Choroid plexus epithelial cell (primary cell): Measurements from ENCODE around the gene EEF1AKMT2.

Experiments
- DNase-seq: peaks from one replicate; pipeline ENCODE4 v3.0.0-alpha.2; 2010; ENCODE audit warnings: low read depth
- H3K4me3 ChIP-seq: 2 replicates; pipeline ENCODE4 v1.5.1; 2011; ENCODE audit warnings: low read depth, mild to moderate bottlenecking, control low read depth, low read length, moderate library complexity
- TF ChIP-seq, protein P1 (sequence below): conservative IDR thresholded peaks from 2 replicates; pipeline ENCODE4 v1.5.1; 2011; ENCODE audit warnings: low read depth, mild to moderate bottlenecking, control low read depth, inconsistent platforms, low read length, moderate library complexity

The EEF1AKMT2 gene

DNA sequence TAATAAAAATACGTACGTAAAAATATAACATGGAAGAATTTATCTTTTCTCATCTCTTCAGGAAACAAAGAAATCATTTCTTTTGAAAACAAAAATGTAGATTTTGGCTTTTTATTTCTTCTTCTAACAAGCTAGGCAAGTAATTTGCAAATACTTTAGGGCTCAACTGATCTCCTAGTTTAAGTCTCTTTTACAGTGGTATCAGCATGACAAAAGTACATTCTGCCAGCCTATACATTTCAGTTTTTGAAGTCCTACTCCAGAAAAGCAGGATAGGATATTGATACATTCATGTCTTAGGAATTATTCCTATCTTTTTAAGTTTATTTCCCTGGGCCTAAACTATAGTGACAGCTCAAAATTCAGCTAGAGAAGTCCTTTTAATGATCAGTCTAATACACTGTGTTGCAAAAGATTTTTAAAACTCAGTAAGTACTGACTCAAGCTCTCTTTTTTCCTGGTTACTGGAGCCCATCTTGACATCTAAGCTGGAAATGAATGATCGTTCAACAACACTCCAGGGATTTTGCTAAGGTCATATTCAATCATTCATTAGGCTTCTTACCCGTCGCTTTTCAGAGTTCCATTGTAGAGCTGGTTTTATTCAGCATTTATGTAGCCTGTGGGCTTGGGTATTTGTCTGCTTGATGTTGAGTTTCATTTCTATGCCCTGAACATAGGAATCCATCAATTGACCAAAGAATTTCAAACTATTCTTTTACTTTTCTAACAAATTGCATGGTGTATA is 35.4 kb downstream of the EEF1AKMT2 start:
- TF ChIP-seq, protein P1, sequence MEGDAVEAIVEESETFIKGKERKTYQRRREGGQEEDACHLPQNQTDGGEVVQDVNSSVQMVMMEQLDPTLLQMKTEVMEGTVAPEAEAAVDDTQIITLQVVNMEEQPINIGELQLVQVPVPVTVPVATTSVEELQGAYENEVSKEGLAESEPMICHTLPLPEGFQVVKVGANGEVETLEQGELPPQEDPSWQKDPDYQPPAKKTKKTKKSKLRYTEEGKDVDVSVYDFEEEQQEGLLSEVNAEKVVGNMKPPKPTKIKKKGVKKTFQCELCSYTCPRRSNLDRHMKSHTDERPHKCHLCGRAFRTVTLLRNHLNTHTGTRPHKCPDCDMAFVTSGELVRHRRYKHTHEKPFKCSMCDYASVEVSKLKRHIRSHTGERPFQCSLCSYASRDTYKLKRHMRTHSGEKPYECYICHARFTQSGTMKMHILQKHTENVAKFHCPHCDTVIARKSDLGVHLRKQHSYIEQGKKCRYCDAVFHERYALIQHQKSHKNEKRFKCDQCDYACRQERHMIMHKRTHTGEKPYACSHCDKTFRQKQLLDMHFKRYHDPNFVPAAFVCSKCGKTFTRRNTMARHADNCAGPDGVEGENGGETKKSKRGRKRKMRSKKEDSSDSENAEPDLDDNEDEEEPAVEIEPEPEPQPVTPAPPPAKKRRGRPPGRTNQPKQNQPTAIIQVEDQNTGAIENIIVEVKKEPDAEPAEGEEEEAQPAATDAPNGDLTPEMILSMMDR: no peak
- no peak overlapping the region for H3K4me3 ChIP-seq
- no peak for DNase-seq

DNA sequence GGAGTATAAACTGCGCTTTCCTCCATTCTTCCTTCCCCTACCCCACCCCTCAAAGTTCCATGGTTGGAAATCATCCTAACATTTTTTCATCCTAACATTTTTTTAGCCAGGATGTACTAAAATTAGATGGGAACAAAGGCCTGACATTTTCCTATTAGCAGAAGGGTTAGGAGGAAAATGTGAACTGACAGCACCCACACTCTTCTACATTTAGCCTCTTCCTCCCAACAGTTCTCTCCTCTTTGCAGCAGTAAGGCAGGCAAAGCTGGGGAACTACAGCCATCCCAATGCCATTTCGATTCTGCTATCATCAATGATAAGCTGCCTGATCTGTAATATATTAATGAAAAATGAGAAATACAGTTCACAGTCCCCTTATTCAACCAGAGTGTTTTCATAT is 36.1 kb downstream of the EEF1AKMT2 start:
- TF ChIP-seq, protein P1: no peak
- DNase-seq: no peak
- H3K4me3 ChIP-seq: no peak overlapping the region

DNA sequence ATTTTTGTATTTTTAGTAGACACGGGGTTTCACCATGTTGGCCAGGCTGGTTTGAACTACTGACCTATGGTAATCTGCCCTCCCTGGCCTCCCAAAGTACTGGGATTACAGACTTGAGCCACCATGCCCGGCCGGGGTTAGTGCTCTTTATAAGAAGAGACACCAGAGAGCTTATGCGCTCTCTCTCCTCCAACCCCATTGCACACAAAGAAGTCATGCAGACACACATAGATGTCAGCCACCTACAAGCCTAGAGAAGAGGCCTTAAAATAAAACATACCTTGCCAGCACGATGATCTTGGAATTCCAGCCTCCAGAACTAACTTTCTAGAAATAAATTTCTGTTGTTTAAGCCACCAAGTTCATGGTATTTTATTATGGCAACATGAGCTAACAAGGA is 37.5 kb downstream of the EEF1AKMT2 start:
- H3K4me3 ChIP-seq: no peak overlapping the region
- DNase-seq: no peak
- TF ChIP-seq, protein P1: no peak

DNA sequence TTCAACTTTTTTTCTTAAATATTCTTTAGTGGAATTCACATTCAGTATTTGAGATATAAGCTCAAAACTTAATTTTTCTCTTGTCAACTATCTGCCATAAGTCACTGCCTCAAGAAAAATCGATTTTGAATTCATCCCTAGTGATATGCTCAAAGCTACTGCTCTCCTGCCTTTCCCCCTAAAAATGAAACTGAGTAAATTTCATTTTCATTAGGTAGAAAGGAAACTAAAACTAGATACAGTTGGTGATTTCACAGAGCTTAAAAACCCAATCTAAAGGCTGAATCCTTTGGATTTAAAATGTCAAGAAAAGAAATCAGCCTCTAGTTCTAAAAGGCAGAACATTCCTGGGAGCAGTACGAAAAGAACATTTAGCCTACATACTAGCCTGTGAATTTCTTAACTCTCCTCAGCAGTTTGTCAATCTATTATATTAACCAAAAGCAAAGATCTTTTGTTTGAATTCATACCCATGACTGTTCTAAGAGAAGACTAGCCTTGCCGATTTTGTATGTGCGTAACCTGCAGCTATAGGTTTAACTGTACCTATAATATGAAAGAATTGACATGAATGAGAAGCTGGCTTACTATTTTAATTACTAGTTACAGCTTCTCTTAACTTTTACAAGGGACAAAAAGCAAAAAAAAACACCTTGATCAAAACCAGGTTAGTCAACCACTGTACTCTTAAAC is 42.6 kb downstream of the EEF1AKMT2 start:
- DNase-seq: no peak
- TF ChIP-seq, protein P1: no peak

DNA sequence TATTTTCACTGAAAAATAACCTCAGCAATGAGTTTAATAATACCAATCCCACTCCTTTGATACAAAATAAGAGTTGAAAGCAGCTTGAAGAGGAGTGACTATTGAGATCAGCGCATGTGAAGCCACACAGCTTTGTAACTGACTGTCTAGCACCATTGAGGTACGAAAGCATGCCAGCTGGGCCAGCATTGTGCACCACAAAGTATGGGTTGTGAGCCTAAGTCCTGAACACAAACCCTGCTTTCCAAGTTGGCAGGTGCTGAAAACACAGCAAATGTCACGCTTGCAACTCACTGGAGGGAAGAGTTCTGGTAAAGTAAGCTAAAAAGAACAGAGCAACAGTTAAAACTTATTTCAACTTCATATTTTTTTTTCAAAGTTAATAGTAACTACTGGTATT is 43.5 kb downstream of the EEF1AKMT2 start:
- no peak overlapping the region for H3K4me3 ChIP-seq
- no peak for DNase-seq
- TF ChIP-seq, protein P1: no peak

More for the DNA sequence above, 42.6 kb downstream of the EEF1AKMT2 start:
- H3K4me3 ChIP-seq: no peak overlapping the region

DNA sequence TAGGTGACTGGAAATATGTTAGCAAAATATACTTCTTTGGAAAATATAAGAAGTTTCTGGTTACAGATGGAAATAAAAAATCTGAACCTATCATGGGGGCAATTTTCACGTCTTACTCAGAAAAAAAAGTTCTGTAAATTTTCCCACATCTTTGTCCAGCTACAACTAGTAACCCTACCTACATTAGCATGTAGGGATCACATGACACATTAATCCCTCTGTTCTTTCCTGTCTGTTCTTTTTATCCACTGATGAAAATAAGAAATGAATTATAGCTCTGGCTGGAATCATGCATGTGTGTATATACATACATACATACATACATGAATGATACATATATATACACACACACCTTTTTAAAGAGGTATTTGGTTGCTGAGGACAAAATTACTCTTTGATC is 43.9 kb downstream of the EEF1AKMT2 start:
- DNase-seq: no peak
- no peak overlapping the region for H3K4me3 ChIP-seq
- TF ChIP-seq, protein P1: no peak
